ENCODE data around the gene VWA1. TPM values are rescaled to one million over a fixed set of nuclear protein-coding genes. Genes with fewer than 3 reads are reported as not detected.
"Not testable (repeated sequence)": the region's sequence is repeated elsewhere in the genome, so short reads cannot be mapped to it uniquely, and the experiment has no call there.

VWA1 gene
- total and polyA plus RNA-seq, 4 donors: 0.13 to 86.5 (median 20.0) TPM

- H3K9me3 ChIP-seq (ENCODE audit: control insufficient read depth, low read length); H3K27me3 ChIP-seq (ENCODE audit: control insufficient read depth in 1 of 2, insufficient read depth in 2 of 2, low read length in 1 of 2); H3K36me3 ChIP-seq (ENCODE audit: control insufficient read depth in 1 of 2, insufficient read depth in 2 of 2, low read length in 1 of 2); H3K4me1 ChIP-seq (ENCODE audit: control insufficient read depth in 1 of 2, insufficient read depth in 2 of 2, low read length in 2 of 2); intact Hi-C loops (cut with DNase I); H3K4me3 ChIP-seq (ENCODE audit: low read length in 2 of 2); ATAC-seq (ENCODE audit: low FRiP score); DNase-seq; H3K27ac ChIP-seq (ENCODE audit: low read depth in 1 of 2, low read length in 2 of 2): not testable (repeated sequence)
- WGBS, 2 donors: 91 to 92% methylated on average over 19 of the region's 19 CpGs
Measured at GRCh38 chr1:1446631-1447030, 11.1 kb downstream of the VWA1 start.

- no peaks in the 10 kb centered on the region for H3K27me3 ChIP-seq (ENCODE audit: control insufficient read depth in 1 of 2, insufficient read depth in 2 of 2, low read length in 1 of 2)
- no peaks in the 10 kb centered on the region for H3K36me3 ChIP-seq (ENCODE audit: control insufficient read depth in 1 of 2, insufficient read depth in 2 of 2, low read length in 1 of 2)
- no peak within 1 kb of the TSS for H3K4me3 ChIP-seq (ENCODE audit: low read length in 2 of 2)
- ATAC-seq (ENCODE audit: low FRiP score) (no peak), DNase-seq (no peak)
- H3K27ac ChIP-seq (ENCODE audit: low read depth in 1 of 2, low read length in 2 of 2): no peak within 1 kb of the TSS
- WGBS, 2 donors: 78 to 81% methylated on average over 6 of the region's 6 CpGs
- no peaks in the 10 kb centered on the region for H3K4me1 ChIP-seq (ENCODE audit: control insufficient read depth in 1 of 2, insufficient read depth in 2 of 2, low read length in 2 of 2)
- H3K9me3 ChIP-seq (ENCODE audit: control insufficient read depth, low read length): no peaks in the 10 kb centered on the region
- intact Hi-C loops (cut with DNase I): no loop called here
Measured at GRCh38 chr1:1449099-1449739, 13.7 kb downstream of the VWA1 start, which contains the start of gene ATAD3C. ATAD3C (plus strand) TSS chr1:1449689; CDS start chr1:1450684, 995 bp downstream.

- H3K27me3 ChIP-seq (ENCODE audit: control insufficient read depth in 1 of 2, insufficient read depth in 2 of 2, low read length in 1 of 2); ATAC-seq (ENCODE audit: low FRiP score); H3K27ac ChIP-seq (ENCODE audit: low read depth in 1 of 2, low read length in 2 of 2); H3K36me3 ChIP-seq (ENCODE audit: control insufficient read depth in 1 of 2, insufficient read depth in 2 of 2, low read length in 1 of 2); H3K4me3 ChIP-seq (ENCODE audit: low read length in 2 of 2); H3K9me3 ChIP-seq (ENCODE audit: control insufficient read depth, low read length); H3K4me1 ChIP-seq (ENCODE audit: control insufficient read depth in 1 of 2, insufficient read depth in 2 of 2, low read length in 2 of 2); intact Hi-C loops (cut with DNase I); DNase-seq: not testable (repeated sequence)
- 86 to 88% methylated on average over 22 of the region's 22 CpGs for WGBS, 2 donors
Measured at GRCh38 chr1:1450616-1451015, 15.1 kb downstream of the VWA1 start.

- Histone ChIP-seq H3K4me3 (ENCODE audit: low read length in 2 of 2) (no peak overlapping the region), H3K27ac (ENCODE audit: low read depth in 1 of 2, low read length in 2 of 2) (no peak overlapping the region), H3K36me3 (ENCODE audit: control insufficient read depth in 1 of 2, insufficient read depth in 2 of 2, low read length in 1 of 2) (no peaks in the 10 kb centered on the region), H3K27me3 (ENCODE audit: control insufficient read depth in 1 of 2, insufficient read depth in 2 of 2, low read length in 1 of 2) (no peaks in the 10 kb centered on the region), H3K4me1 (ENCODE audit: control insufficient read depth in 1 of 2, insufficient read depth in 2 of 2, low read length in 2 of 2) (no peaks in the 10 kb centered on the region), H3K9me3 (ENCODE audit: control insufficient read depth, low read length) (no peaks in the 10 kb centered on the region)
- intact Hi-C loops (cut with DNase I): no loop called here
- DNase-seq (no peak), ATAC-seq (ENCODE audit: low FRiP score) (no peak)
- 88 to 91% methylated on average over 26 of the region's 26 CpGs for WGBS, 2 donors
Measured at GRCh38 chr1:1451696-1452364, 16.3 kb downstream of the VWA1 start.

DNA sequence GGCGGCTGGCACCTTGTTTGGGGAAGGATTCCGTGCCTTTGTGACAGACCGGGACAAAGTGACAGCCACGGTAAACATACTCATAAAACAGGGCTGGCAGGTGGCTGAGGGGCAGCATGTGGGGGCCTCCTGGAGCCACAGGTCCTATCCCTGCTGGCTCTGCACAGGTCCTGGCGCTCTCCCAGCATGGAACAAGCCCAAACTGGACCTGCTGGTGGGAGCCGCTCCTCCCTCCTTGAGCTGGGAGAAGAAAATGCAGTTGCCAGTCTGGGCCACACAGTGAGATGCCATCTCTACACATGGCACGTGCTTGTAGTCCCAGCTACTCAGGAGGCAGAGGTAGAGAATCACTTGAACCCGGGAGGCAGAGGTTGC is 16.9 kb downstream of the VWA1 start:
- H3K27me3 ChIP-seq (ENCODE audit: control insufficient read depth in 1 of 2, insufficient read depth in 2 of 2, low read length in 1 of 2); H3K9me3 ChIP-seq (ENCODE audit: control insufficient read depth, low read length); H3K27ac ChIP-seq (ENCODE audit: low read depth in 1 of 2, low read length in 2 of 2); ATAC-seq (ENCODE audit: low FRiP score); DNase-seq; H3K36me3 ChIP-seq (ENCODE audit: control insufficient read depth in 1 of 2, insufficient read depth in 2 of 2, low read length in 1 of 2); intact Hi-C loops (cut with DNase I); H3K4me3 ChIP-seq (ENCODE audit: low read length in 2 of 2); H3K4me1 ChIP-seq (ENCODE audit: control insufficient read depth in 1 of 2, insufficient read depth in 2 of 2, low read length in 2 of 2): not testable (repeated sequence)
- 75% methylated on average over 8 of the region's 8 CpGs for WGBS, 2 donors

GRCh38 chr1:1452882-1453281 is 17.4 kb downstream of the VWA1 start:
- H3K4me1 ChIP-seq (ENCODE audit: control insufficient read depth in 1 of 2, insufficient read depth in 2 of 2, low read length in 2 of 2): no peaks in the 10 kb centered on the region
- no peaks in the 10 kb centered on the region for H3K27me3 ChIP-seq (ENCODE audit: control insufficient read depth in 1 of 2, insufficient read depth in 2 of 2, low read length in 1 of 2)
- no peak for DNase-seq
- H3K9me3 ChIP-seq (ENCODE audit: control insufficient read depth, low read length): no peaks in the 10 kb centered on the region
- 92 to 93% methylated on average over 16 of the region's 16 CpGs for WGBS, 2 donors
- H3K4me3 ChIP-seq (ENCODE audit: low read length in 2 of 2): no peak overlapping the region
- ATAC-seq (ENCODE audit: low FRiP score): no peak
- intact Hi-C loops (cut with DNase I): no loop called here
- no peaks in the 10 kb centered on the region for H3K36me3 ChIP-seq (ENCODE audit: control insufficient read depth in 1 of 2, insufficient read depth in 2 of 2, low read length in 1 of 2)
- no peak overlapping the region for H3K27ac ChIP-seq (ENCODE audit: low read depth in 1 of 2, low read length in 2 of 2)

DNA sequence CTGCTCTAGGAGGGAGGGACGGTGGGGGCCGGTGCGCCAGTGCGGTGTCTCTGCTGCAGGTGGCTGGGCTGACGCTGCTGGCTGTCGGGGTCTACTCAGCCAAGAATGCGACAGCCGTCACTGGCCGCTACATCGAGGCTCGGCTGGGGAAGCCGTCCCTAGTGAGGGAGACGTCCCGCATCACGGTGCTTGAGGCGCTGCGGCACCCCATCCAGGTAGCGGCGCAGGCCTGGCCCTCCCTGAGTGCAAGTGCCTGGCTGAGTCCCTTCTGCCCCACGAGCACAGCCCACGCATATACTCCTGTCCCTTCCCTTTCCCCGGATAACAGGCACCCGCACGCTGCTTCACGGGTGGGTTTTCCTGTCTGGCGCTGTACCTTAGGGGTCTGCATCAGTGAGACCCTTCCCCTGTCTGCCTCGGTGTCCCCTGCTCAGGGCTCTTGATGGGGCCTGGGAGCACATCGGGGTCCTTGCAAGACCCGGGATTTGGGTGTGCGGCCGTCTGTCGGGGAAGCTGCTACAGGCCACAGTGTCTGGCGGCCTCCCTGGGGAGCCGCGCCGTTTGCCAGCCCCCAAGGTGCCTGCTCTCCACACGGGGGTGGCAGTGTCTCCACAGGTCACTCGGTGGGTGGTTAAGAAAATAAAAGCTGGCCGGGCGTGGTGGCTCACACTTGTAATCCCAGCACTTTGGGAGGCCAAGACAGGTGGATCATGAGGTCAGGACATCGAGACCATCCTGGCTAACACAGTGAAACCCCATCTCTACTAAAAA is 19.0 kb downstream of the VWA1 start:
- H3K27ac ChIP-seq (ENCODE audit: low read depth in 1 of 2, low read length in 2 of 2); DNase-seq; H3K4me3 ChIP-seq (ENCODE audit: low read length in 2 of 2); ATAC-seq (ENCODE audit: low FRiP score); intact Hi-C loops (cut with DNase I); H3K27me3 ChIP-seq (ENCODE audit: control insufficient read depth in 1 of 2, insufficient read depth in 2 of 2, low read length in 1 of 2); H3K4me1 ChIP-seq (ENCODE audit: control insufficient read depth in 1 of 2, insufficient read depth in 2 of 2, low read length in 2 of 2); H3K9me3 ChIP-seq (ENCODE audit: control insufficient read depth, low read length); H3K36me3 ChIP-seq (ENCODE audit: control insufficient read depth in 1 of 2, insufficient read depth in 2 of 2, low read length in 1 of 2): not testable (repeated sequence)
- 69 to 75% methylated on average over 28 to 38 of the region's 41 CpGs for WGBS, 2 donors

GRCh38 chr1:1455366-1455884 is 19.9 kb downstream of the VWA1 start:
- Histone ChIP-seq H3K4me3 (ENCODE audit: low read length in 2 of 2) (no peak overlapping the region), H3K27me3 (ENCODE audit: control insufficient read depth in 1 of 2, insufficient read depth in 2 of 2, low read length in 1 of 2) (no peaks in the 10 kb centered on the region), H3K4me1 (ENCODE audit: control insufficient read depth in 1 of 2, insufficient read depth in 2 of 2, low read length in 2 of 2) (no peaks in the 10 kb centered on the region), H3K27ac (ENCODE audit: low read depth in 1 of 2, low read length in 2 of 2) (no peak overlapping the region), H3K9me3 (ENCODE audit: control insufficient read depth, low read length) (no peaks in the 10 kb centered on the region), H3K36me3 (ENCODE audit: control insufficient read depth in 1 of 2, insufficient read depth in 2 of 2, low read length in 1 of 2) (no peaks in the 10 kb centered on the region)
- intact Hi-C loops (cut with DNase I): no loop called here
- ATAC-seq (ENCODE audit: low FRiP score): no peak
- WGBS, 2 donors: 86 to 94% methylated on average over 26 to 30 of the region's 30 CpGs
- DNase-seq: no peak

Measured in aorta (tissue), 5 donors.